LNCAP (cell line): ENCODE results near the gene CAB39.
A peak's percentile ranks its signal among the peaks of the same experiment; 100 is the strongest.

ENCODE experiments used
- TF ChIP-seq, protein P1 (sequence below): fragments of 450-650 bp; IDR thresholded peaks from 2 replicates; pipeline ENCODE4 v1.5.1; 2017; ENCODE audit warnings: mild to moderate bottlenecking

The CAB39 gene

DNA sequence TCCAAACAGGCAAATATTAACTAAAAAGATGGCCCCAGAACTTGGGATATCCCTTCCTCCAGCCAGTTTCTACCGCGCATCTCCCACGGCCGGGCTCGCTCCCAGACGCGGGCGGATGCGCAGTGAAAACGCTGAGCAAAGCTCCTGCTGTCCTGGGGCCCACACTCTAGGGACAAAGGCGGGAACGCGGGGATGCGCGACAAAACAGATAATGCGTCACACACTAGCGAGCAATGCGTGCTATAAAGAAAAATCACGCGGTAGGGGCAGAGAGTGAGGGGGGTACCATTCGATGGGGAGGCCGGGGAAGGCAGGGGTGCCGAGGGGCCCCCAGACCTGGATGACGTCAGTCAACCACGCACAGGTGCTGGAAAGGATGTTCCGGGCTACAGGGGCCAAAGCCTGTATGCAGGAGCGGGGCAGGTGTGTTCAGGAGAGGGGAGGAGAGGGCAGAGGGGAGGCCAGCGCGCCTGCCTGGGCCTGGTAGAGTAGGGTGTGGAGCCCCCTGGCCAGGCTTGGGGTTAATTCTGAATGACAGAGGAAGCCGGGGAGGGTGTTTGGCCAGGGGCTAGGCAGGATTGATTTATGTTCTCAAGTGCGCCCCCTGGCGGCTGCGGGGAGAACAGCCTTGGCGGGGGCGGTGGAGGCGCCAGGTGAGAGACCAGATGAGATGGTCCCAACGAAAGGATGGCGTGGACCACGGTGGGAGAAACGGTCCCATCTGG is 137.2 kb downstream of the CAB39 start:
- TF ChIP-seq, protein P1, sequence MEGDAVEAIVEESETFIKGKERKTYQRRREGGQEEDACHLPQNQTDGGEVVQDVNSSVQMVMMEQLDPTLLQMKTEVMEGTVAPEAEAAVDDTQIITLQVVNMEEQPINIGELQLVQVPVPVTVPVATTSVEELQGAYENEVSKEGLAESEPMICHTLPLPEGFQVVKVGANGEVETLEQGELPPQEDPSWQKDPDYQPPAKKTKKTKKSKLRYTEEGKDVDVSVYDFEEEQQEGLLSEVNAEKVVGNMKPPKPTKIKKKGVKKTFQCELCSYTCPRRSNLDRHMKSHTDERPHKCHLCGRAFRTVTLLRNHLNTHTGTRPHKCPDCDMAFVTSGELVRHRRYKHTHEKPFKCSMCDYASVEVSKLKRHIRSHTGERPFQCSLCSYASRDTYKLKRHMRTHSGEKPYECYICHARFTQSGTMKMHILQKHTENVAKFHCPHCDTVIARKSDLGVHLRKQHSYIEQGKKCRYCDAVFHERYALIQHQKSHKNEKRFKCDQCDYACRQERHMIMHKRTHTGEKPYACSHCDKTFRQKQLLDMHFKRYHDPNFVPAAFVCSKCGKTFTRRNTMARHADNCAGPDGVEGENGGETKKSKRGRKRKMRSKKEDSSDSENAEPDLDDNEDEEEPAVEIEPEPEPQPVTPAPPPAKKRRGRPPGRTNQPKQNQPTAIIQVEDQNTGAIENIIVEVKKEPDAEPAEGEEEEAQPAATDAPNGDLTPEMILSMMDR: peak; percentile 85

DNA sequence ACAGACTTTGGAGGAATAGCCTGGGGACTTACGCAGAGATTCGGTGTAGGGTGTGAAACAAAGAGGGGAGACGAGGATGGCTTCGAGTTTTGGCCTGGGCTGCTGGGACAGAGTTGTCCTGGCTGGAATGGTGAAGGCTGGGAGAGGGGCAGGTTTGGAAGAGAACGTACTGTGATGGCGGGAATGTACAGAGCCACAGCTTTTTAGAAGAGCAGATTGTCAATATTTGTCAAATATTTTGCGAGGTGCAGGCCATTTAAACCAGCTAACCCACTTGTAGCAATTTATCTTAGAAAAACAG is 137.7 kb downstream of the CAB39 start:
- TF ChIP-seq, protein P1: peak; percentile 20; the same call in 1 of the 2 replicates

DNA sequence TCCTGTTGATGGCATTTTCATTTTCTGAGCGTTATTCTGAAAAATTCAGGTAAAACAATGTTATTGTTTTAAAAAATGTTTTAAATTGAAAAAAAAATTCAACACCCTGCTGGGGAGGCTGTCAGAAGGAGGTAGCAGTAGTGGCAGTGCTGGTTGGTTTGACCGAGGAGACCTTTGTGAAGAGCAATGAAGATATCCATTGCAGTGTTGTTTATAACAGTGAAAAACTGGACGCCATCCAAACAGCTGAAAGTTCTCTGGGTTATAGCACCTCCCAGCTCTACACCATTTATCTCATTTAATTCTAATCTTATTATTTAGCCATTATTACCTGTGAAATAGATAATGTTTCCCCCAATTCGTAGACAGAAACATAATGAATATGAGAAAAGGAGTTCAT is 139.5 kb downstream of the CAB39 start:
- TF ChIP-seq, protein P1: no peak

DNA sequence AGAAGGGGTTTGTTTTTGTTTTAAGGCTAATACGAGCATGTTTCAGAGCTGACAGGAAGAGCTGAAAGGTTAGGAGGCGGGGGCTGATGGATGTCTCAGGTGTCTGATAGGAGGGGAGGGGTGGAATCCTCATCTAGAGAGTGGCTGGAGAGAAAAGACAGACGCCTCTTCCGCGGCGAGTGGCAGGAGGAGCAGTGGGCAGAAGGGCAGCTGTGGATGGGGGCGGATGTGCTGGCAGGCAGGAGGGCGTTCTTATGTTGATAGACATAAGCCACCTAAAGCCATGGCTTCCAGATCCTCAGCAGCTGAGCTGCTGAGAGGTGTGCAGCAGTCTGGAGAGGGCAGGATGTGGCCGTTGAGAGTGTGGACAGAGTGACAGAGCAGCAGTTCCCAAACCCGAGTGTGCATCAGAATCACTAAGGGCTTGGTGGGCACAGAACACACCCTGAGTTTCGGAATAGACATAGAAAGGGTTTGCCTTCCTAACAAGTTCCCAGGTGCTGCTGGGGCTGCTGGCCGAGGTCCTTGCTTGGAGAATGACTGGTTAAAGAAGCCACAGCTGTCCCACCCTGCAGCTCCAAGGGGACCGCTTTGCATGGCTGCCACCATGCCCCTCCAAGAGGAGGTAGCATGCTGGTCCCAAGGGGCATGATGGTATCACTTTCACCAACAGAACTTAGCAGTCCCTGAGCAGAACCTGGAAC is 149.1 kb downstream of the CAB39 start:
- TF ChIP-seq, protein P1: no peak

DNA sequence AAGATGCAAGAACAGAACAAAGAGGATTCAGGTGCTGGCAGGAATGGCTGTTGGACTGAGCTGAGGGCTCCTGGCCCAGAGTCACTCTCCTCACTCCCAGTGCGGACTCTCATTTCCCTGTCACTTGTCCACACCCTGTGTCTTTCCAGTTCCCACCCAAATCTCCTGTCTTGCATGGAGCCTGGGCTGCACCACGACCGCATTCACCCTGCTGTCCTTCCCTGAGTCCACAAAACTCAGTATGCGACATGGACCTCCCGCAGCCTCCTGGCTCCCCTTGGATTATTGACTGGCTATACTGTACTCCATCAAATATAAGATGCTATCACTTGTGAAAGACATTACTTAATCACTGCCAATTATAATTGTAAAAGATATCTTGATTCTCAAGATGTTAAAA is 149.7 kb downstream of the CAB39 start:
- TF ChIP-seq, protein P1: no peak

DNA sequence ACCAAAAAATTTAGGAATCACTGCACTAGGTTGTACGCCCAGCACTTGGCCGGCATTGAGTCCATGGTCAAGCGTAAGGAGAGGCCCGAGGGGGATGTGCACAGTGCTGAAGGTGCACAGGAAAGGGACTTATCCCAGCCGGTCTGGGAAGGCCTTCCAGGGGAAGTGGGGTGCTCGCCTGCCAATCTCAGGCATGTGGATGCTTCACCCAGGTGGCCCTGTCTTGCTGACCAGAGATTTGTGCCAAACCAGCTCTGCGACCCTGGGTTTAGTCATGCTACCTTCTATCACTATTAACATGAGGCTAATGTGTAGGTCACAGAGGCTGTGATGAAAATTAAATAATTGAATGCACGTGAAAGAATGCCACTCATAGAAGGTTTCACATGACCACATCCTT is 150.4 kb downstream of the CAB39 start:
- TF ChIP-seq, protein P1: no peak

DNA sequence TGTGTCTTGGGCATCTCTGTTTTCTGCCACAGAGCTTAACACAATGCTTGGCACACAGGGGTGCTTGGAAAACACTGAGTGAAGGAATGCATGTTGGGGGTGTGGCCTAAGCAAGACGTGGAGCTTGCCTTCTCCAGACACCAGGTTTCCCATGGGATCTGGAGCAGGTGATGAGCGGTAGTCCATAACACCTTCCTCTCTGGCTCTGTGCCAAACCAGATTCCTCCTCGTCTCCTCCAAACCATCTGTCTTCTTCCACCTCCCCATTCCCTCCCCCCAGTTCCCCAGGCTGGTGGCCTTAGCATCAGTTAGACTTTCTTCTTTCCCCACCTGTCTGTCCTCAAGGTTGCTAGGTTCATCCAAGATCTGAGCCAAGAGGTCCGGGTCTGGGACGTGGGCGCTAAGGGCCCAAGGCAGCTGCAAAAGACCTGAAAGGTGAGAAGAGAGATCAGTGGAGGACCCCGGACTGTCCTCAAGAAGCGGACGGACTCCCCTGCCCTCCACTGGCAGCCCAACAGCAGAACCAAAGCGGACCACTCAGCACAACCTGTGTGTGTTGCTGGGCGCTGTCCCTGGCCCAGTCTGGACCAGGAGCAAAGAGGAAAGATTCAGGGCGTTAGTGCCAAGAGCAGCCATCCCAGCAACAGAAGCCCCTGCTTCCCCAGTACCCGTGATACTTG is 150.9 kb downstream of the CAB39 start:
- TF ChIP-seq, protein P1: no peak
